ENCODE data around the gene LTBP4. TPM values are rescaled to one million over a fixed set of nuclear protein-coding genes. Genes with fewer than 3 reads are reported as not detected.

Gene LTBP4
- total RNA-seq, 1 donor from 2014 or later = 24.7 TPM

GRCh38 chr19:40585241-40585981, 15.8 kb upstream of the LTBP4 start:
- no peaks in the 10 kb centered on the region for H3K9me3 Mint-ChIP-seq
- H3K36me3 Mint-ChIP-seq = peaks cover 11% of the 10 kb centered on the region
- H3K27ac Mint-ChIP-seq = no peak overlapping the region
- peaks cover 7% of the 10 kb centered on the region for H3K4me1 ChIP-seq
- no peaks in the 10 kb centered on the region for H3K27me3 ChIP-seq
- no peak overlapping the region for H3K4me2 ChIP-seq
- no peaks in the 10 kb centered on the region for H3F3A ChIP-seq (ENCODE audit: low read depth)
- no peak overlapping the region for H3K4me3 Mint-ChIP-seq
- H3K27ac ChIP-seq = no peak overlapping the region
- H3K79me2 ChIP-seq (ENCODE audit: low read depth) = no peaks in the 10 kb centered on the region
- H3K9ac ChIP-seq = no peak overlapping the region
- no peak overlapping the region for H3K4me3 ChIP-seq
- H3K27me3 Mint-ChIP-seq (ENCODE audit: insufficient read depth, low read depth) = peaks cover 8% of the 10 kb centered on the region
- no peaks in the 10 kb centered on the region for H3K9me3 ChIP-seq (ENCODE audit: low read depth)
- TF ChIP-seq EZH2 (IDR thresholded peaks at IDR 0.05) = no peak
- TF ChIP-seq EZH2phosphoT487 (IDR thresholded peaks at IDR 0.05) = no peak
- TF ChIP-seq CTCF (IDR thresholded peaks at IDR 0.05) = no peak
- no peaks in the 10 kb centered on the region for H4K20me1 ChIP-seq (ENCODE audit: low read depth)
- H3K4me1 Mint-ChIP-seq = peaks cover 8% of the 10 kb centered on the region
- no peaks in the 10 kb centered on the region for H3K36me3 ChIP-seq
- no peak for DNase-seq (ENCODE audit: low spot score)
- H2AFZ ChIP-seq (replicated peaks) = no peak overlapping the region

- Histone ChIP-seq H3F3A (ENCODE audit: low read depth) (peaks cover 4% of the 10 kb centered on the region), H3K4me2 (no peak overlapping the region), H4K20me1 (ENCODE audit: low read depth) (no peaks in the 10 kb centered on the region), H3K4me1 (peaks cover 10% of the 10 kb centered on the region), H3K36me3 (no peaks in the 10 kb centered on the region), H3K9ac (no peak overlapping the region), H3K79me2 (ENCODE audit: low read depth) (no peaks in the 10 kb centered on the region), H3K27me3 (no peaks in the 10 kb centered on the region), H3K4me3 (no peak overlapping the region), H2AFZ (replicated peaks) (no peak overlapping the region), H3K9me3 (ENCODE audit: low read depth) (no peaks in the 10 kb centered on the region), H3K27ac (no peak overlapping the region)
- peaks cover 9% of the 10 kb centered on the region for H3K36me3 Mint-ChIP-seq
- no peak for DNase-seq (ENCODE audit: low spot score)
- no peak for TF ChIP-seq EZH2 (IDR thresholded peaks at IDR 0.05)
- TF ChIP-seq EZH2phosphoT487 (IDR thresholded peaks at IDR 0.05) = no peak
- no peak for TF ChIP-seq CTCF (IDR thresholded peaks at IDR 0.05)
- no peaks in the 10 kb centered on the region for H3K9me3 Mint-ChIP-seq
- H3K4me3 Mint-ChIP-seq = no peak overlapping the region
- H3K27ac Mint-ChIP-seq = no peak overlapping the region
- H3K27me3 Mint-ChIP-seq (ENCODE audit: insufficient read depth, low read depth) = peaks cover 8% of the 10 kb centered on the region
- H3K4me1 Mint-ChIP-seq = peaks cover 13% of the 10 kb centered on the region
These were observed 15.2 kb upstream of the LTBP4 start for GRCh38 chr19:40585982-40586422.

- no peak overlapping the region for H3K4me2 ChIP-seq
- Mint-ChIP-seq H3K9me3 (no peaks in the 10 kb centered on the region), H3K27ac (no peak overlapping the region), H3K27me3 (ENCODE audit: insufficient read depth, low read depth) (peaks cover 5% of the 10 kb centered on the region), H3K36me3 (peaks cover 9% of the 10 kb centered on the region), H3K4me1 (peaks cover 18% of the 10 kb centered on the region), H3K4me3 (peak overlapping the region; percentile 31)
- no peaks in the 10 kb centered on the region for H4K20me1 ChIP-seq (ENCODE audit: low read depth)
- H3K4me1 ChIP-seq = peaks cover 10% of the 10 kb centered on the region
- no peak for TF ChIP-seq EZH2phosphoT487 (IDR thresholded peaks at IDR 0.05)
- no peak for TF ChIP-seq EZH2 (IDR thresholded peaks at IDR 0.05)
- TF ChIP-seq CTCF (IDR thresholded peaks at IDR 0.05) = no peak
- no peaks in the 10 kb centered on the region for H3K9me3 ChIP-seq (ENCODE audit: low read depth)
- no peaks in the 10 kb centered on the region for H3K36me3 ChIP-seq
- no peak overlapping the region for H3K9ac ChIP-seq
- no peaks in the 10 kb centered on the region for H3K27me3 ChIP-seq
- no peak overlapping the region for H3K27ac ChIP-seq
- H3K79me2 ChIP-seq (ENCODE audit: low read depth) = no peaks in the 10 kb centered on the region
- H3K4me3 ChIP-seq = no peak overlapping the region
- H2AFZ ChIP-seq (replicated peaks) = no peak overlapping the region
- peaks cover 10% of the 10 kb centered on the region for H3F3A ChIP-seq (ENCODE audit: low read depth)
- no peak for DNase-seq (ENCODE audit: low spot score)
These were observed 14.6 kb upstream of the LTBP4 start for GRCh38 chr19:40586611-40587010.
